Liver (tissue), 9 donors: Measurements from ENCODE around the gene KRT1. TPM values are rescaled to one million over a fixed set of nuclear protein-coding genes. Genes with fewer than 3 reads are reported as not detected.

ENCODE experiments used
- DNase-seq: peaks from one replicate; pipeline ENCODE4 v3.0.0-alpha.2; 2017; ENCODE audit warnings: low spot score
- H3K27ac ChIP-seq, 2 donors: one replicate each; pipeline ENCODE4 v1.7.0; 2013; ENCODE audit warnings: inconsistent platforms in 2 of 2, low read length in 2 of 2, control low read depth in 1 of 2, low read depth in 1 of 2, mild to moderate bottlenecking in 1 of 2
- H3K27me3 ChIP-seq, 4 donors: one replicate each; pipeline versions ENCODE4 v1.6.1 to v1.7.0; 2013; ENCODE audit warnings: low read length in 3 of 4, inconsistent platforms in 1 of 4, mild to moderate bottlenecking in 1 of 4, moderate library complexity in 1 of 4; ENCODE audit not compliant: control insufficient read depth in 4 of 4, insufficient read depth in 4 of 4
- H3K36me3 ChIP-seq, 4 donors: one replicate each; pipeline versions ENCODE4 v1.6.1 to v1.7.0; 2013; ENCODE audit warnings: low read length in 3 of 4, mild to moderate bottlenecking in 3 of 4, low read depth in 1 of 4, moderate library complexity in 1 of 4; ENCODE audit not compliant: control insufficient read depth in 4 of 4, insufficient read depth in 3 of 4
- H3K4me1 ChIP-seq, 4 donors: one replicate each; pipeline versions ENCODE4 v1.6.1 to v1.7.0; 2013; ENCODE audit warnings: low read length in 3 of 4, mild to moderate bottlenecking in 3 of 4, moderate library complexity in 1 of 4; ENCODE audit not compliant: control insufficient read depth in 4 of 4, insufficient read depth in 4 of 4
- H3K4me3 ChIP-seq, 3 donors: one replicate each; pipeline versions ENCODE4 v1.6.1 to v1.7.0; 2013; ENCODE audit warnings: low read length in 3 of 3, control low read depth in 1 of 3, low read depth in 1 of 3, mild to moderate bottlenecking in 1 of 3
- H3K9ac ChIP-seq, 2 donors: one replicate each; pipeline ENCODE4 v1.7.0; 2013; ENCODE audit warnings: low read length in 2 of 2, mild to moderate bottlenecking in 2 of 2, moderate library complexity in 2 of 2, control low read depth in 1 of 2, low read depth in 1 of 2
- H3K9me3 ChIP-seq, 4 donors: one replicate each; pipeline versions ENCODE4 v1.6.1 to v1.7.0; 2013; ENCODE audit warnings: low read length in 3 of 4; ENCODE audit not compliant: control insufficient read depth in 4 of 4
- CTCF ChIP-seq: fragments of 150-350 bp; IDR thresholded peaks from 2 replicates; pipeline ENCODE4 v1.5.1; 2017; ENCODE audit warnings: improper control_type of control experiment, low read depth, low read length; ENCODE audit not compliant: missing input control
- EGR1 ChIP-seq, 2 donors: IDR thresholded peaks; 2 replicates each; pipeline ENCODE4 v1.6.1; 2016 to 2018; ENCODE audit warnings: antibody characterized with exemption in 2 of 2, low read depth in 2 of 2
- FOXA2 ChIP-seq: IDR thresholded peaks from 2 replicates; pipeline ENCODE4 v1.6.1; 2016; ENCODE audit warnings: antibody characterized with exemption
- GABPA ChIP-seq, 2 donors: IDR thresholded peaks in 1 of 2; conservative IDR thresholded peaks in 1 of 2; 2 replicates each; pipeline ENCODE4 v1.6.1; 2016; ENCODE audit warnings: antibody characterized with exemption in 2 of 2, mild to moderate bottlenecking in 1 of 2, moderate library complexity in 1 of 2
- HNF4A ChIP-seq, 2 donors: conservative IDR thresholded peaks; 2 replicates each; pipeline ENCODE4 v1.6.1; 2016; ENCODE audit warnings: antibody characterized with exemption in 2 of 2, mild to moderate bottlenecking in 2 of 2
- JUND ChIP-seq, 2 donors: IDR thresholded peaks; 2 replicates each; pipeline ENCODE4 v1.6.1; 2016; ENCODE audit warnings: antibody characterized with exemption in 2 of 2
- RAD21 ChIP-seq, 2 donors: IDR thresholded peaks; 2 replicates each; pipeline ENCODE4 v1.6.1; 2016; ENCODE audit warnings: antibody characterized with exemption in 2 of 2, mild to moderate bottlenecking in 2 of 2
- REST ChIP-seq: IDR thresholded peaks from 2 replicates; pipeline ENCODE4 v1.6.1; 2016; ENCODE audit warnings: antibody characterized with exemption, mild to moderate bottlenecking
- RXRA ChIP-seq, 2 donors: IDR thresholded peaks; 2 replicates each; pipeline ENCODE4 v1.6.1; 2017 to 2018; ENCODE audit warnings: antibody characterized with exemption in 2 of 2, mild to moderate bottlenecking in 1 of 2
- SP1 ChIP-seq: IDR thresholded peaks from 2 replicates; pipeline ENCODE4 v1.6.1; 2018; ENCODE audit warnings: antibody characterized with exemption, mild to moderate bottlenecking
- TAF1 ChIP-seq: conservative IDR thresholded peaks from 2 replicates; pipeline ENCODE4 v1.6.1; 2016; ENCODE audit warnings: antibody characterized with exemption, mild to moderate bottlenecking
- YY1 ChIP-seq: IDR thresholded peaks from 2 replicates; pipeline ENCODE4 v1.6.1; 2016; ENCODE audit warnings: antibody characterized with exemption, mild to moderate bottlenecking
- WGBS: extraction: QIAGEN DNeasy Blood & Tissue Kit; methylation state at CpG from one replicate; pipeline ENCODE4 v1.1.7; 2013; 5-methylcytosine and 5-hydroxymethylcytosine counted together
- polyA plus RNA-seq, 2 donors: library from polyadenylated mRNA; stranded (reverse) in 1 of 2; unstranded in 1 of 2; fragments of 200-250 nt in 1 of 2; fragments of >200 nt in 1 of 2; fragmentation: Nextera tagmentation in 1 of 2; extraction: Ambion mirVana in 1 of 2; gene quantifications; one replicate each; pipeline versions ENCODE4 v1.2.1 to v1.2.3, GENCODE V29; 2013 to 2015
- total RNA-seq, 2 donors: library from RNA; depleted of rRNA; stranded (reverse); fragments of >200 nt; gene quantifications; one replicate each; pipeline ENCODE4 v1.2.3, GENCODE V29; 2014
- TF ChIP-seq, protein P1 (sequence below): IDR thresholded peaks from 2 replicates; pipeline ENCODE4 v1.6.1; 2016; ENCODE audit warnings: antibody characterized with exemption
- TF ChIP-seq, protein P2 (sequence below): IDR thresholded peaks from 2 replicates; pipeline ENCODE4 v1.6.1; 2016; ENCODE audit warnings: antibody characterized with exemption
- donor health status: healthy.
- donor health status: healthy.
- donor health status: healthy.
- donor health status: healthy.
- donor health status: healthy.

Gene KRT1
- total and polyA plus RNA-seq, 4 donors, result 0.14 to 2.7 TPM; not detected in 2

GRCh38 chr12:52656616-52657015 lies 23.6 kb downstream of the KRT1 start:
- Histone ChIP-seq H3K4me3 (no peak overlapping the region), H3K36me3 (no peaks in the 10 kb centered on the region), H3K4me1 (no peaks in the 10 kb centered on the region), H3K27ac (no peak overlapping the region), H3K9me3 (peaks cover 0 to 2% (median 0%) of the 10 kb centered on the region in 4 donors), H3K9ac (no peak overlapping the region), H3K27me3 (peaks cover 0 to 2% (median 0%) of the 10 kb centered on the region in 4 donors)
- TF ChIP-seq RAD21 (IDR thresholded peaks at IDR 0.05) (no peak), EGR1 (IDR thresholded peaks at IDR 0.05; ENCODE audit: low read depth in 2 of 2) (no peak), FOXA2 (no peak), YY1 (no peak), SP1 (no peak), TAF1 (no peak), JUND (IDR thresholded peaks at IDR 0.05) (no peak), HNF4A (conservative IDR thresholded peaks at IDR 0.05) (no peak), GABPA (IDR thresholded peaks at IDR 0.05 in 1 of 2, conservative IDR thresholded peaks at IDR 0.05 in 1 of 2) (no peak), CTCF (no peak)
- TF ChIP-seq, protein P1, sequence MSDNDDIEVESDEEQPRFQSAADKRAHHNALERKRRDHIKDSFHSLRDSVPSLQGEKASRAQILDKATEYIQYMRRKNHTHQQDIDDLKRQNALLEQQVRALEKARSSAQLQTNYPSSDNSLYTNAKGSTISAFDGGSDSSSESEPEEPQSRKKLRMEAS, result no peak
- no peak for DNase-seq
- WGBS, result 77% methylated on average over 4 of the region's 4 CpGs

- Histone ChIP-seq H3K4me1 (no peaks in the 10 kb centered on the region), H3K36me3 (no peaks in the 10 kb centered on the region), H3K27me3 (peaks cover 0 to 2% (median 0%) of the 10 kb centered on the region in 4 donors), H3K27ac (no peak overlapping the region), H3K9me3 (peaks cover 0 to 2% (median 0%) of the 10 kb centered on the region in 4 donors), H3K4me3 (no peak overlapping the region), H3K9ac (no peak overlapping the region)
- TF ChIP-seq SP1 (no peak), TAF1 (no peak), RAD21 (IDR thresholded peaks at IDR 0.05) (no peak), YY1 (no peak), RXRA (IDR thresholded peaks at IDR 0.05) (no peak), REST (no peak), HNF4A (conservative IDR thresholded peaks at IDR 0.05) (no peak), FOXA2 (no peak)
- TF ChIP-seq, protein P1, result no peak
- TF ChIP-seq, protein P2, sequence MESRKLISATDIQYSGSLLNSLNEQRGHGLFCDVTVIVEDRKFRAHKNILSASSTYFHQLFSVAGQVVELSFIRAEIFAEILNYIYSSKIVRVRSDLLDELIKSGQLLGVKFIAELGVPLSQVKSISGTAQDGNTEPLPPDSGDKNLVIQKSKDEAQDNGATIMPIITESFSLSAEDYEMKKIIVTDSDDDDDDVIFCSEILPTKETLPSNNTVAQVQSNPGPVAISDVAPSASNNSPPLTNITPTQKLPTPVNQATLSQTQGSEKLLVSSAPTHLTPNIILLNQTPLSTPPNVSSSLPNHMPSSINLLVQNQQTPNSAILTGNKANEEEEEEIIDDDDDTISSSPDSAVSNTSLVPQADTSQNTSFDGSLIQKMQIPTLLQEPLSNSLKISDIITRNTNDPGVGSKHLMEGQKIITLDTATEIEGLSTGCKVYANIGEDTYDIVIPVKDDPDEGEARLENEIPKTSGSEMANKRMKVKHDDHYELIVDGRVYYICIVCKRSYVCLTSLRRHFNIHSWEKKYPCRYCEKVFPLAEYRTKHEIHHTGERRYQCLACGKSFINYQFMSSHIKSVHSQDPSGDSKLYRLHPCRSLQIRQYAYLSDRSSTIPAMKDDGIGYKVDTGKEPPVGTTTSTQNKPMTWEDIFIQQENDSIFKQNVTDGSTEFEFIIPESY, result no peak
- whole genome bisulfite sequencing, result 41% methylated on average over 8 of the region's 8 CpGs
- DNase-seq, result no peak
Observed at GRCh38 chr12:52655720-52656124, 24.5 kb downstream of the KRT1 start.
